Stimulated activated CD8-positive, alpha-beta memory T cell treated with anti-CD3 and anti-CD28 coated beads, Interleukin-12 subunit alpha, Interleukin-12 subunit beta, amount 100 ng/mL, for 4 hours (primary cell): ENCODE measurements around the gene EFCAB13.
A peak's percentile ranks its signal among the peaks of the same experiment; 100 is the strongest.

ENCODE experiments used
- DNase-seq: peaks from one replicate; pipeline ENCODE4 v3.0.0-alpha.2; 2020; ENCODE audit warnings: low read depth

Gene EFCAB13

GRCh38 chr17:47323382-47324223 is at the start of gene EFCAB13:
EFCAB13 (plus strand) TSS chr17:47323955; CDS start chr17:47328354, 4,399 bp downstream.
- DNase-seq, result peak; percentile 63

GRCh38 chr17:47274319-47275069 is 49.3 kb upstream of the EFCAB13 start:
- DNase-seq, result no peak

- DNase-seq, result no peak
Measured at GRCh38 chr17:47275245-47275984, 48.3 kb upstream of the EFCAB13 start.

GRCh38 chr17:47276444-47276843 is 47.3 kb upstream of the EFCAB13 start:
- no peak for DNase-seq

- no peak for DNase-seq
Measured at GRCh38 chr17:47276868-47277267, 46.9 kb upstream of the EFCAB13 start.

GRCh38 chr17:47277921-47278320 is 45.8 kb upstream of the EFCAB13 start:
- no peak for DNase-seq

GRCh38 chr17:47278561-47278960 is 45.2 kb upstream of the EFCAB13 start:
- no peak for DNase-seq

GRCh38 chr17:47279062-47279801 is 44.5 kb upstream of the EFCAB13 start:
- no peak for DNase-seq

- DNase-seq, result no peak
Measured at GRCh38 chr17:47280072-47280811, 43.5 kb upstream of the EFCAB13 start.

- no peak for DNase-seq
Measured at GRCh38 chr17:47281216-47281615, 42.5 kb upstream of the EFCAB13 start.

- DNase-seq, result no peak
Measured at GRCh38 chr17:47285003-47285402, 38.8 kb upstream of the EFCAB13 start.

GRCh38 chr17:47286198-47286914 is 37.4 kb upstream of the EFCAB13 start:
- no peak for DNase-seq

GRCh38 chr17:47287068-47287467 is 36.7 kb upstream of the EFCAB13 start:
- DNase-seq, result no peak

GRCh38 chr17:47287639-47288038 is 36.1 kb upstream of the EFCAB13 start:
- no peak for DNase-seq

- no peak for DNase-seq
Measured at GRCh38 chr17:47288531-47289116, 35.1 kb upstream of the EFCAB13 start.

GRCh38 chr17:47289302-47289701 is 34.5 kb upstream of the EFCAB13 start:
- DNase-seq, result no peak

GRCh38 chr17:47290870-47291241 is 32.9 kb upstream of the EFCAB13 start:
- no peak for DNase-seq

- DNase-seq, result no peak
Measured at GRCh38 chr17:47291242-47291873, 32.4 kb upstream of the EFCAB13 start.

- DNase-seq, result no peak
Measured at GRCh38 chr17:47292206-47292605, 31.5 kb upstream of the EFCAB13 start.
